ENCODE data around the gene MICALL1.

MICALL1 gene

GRCh38 chr22:37920126-37920525, 14.0 kb downstream of the MICALL1 start:
- Histone ChIP-seq H3K9me3 (ENCODE audit: control insufficient read depth in 2 of 2, low read length in 2 of 2) (no peaks in the 10 kb centered on the region), H3K36me3 (ENCODE audit: control insufficient read depth in 2 of 2, insufficient read depth in 2 of 2, low read length in 2 of 2) (peaks cover 56 to 63% of the 10 kb centered on the region in 2 donors), H3K4me3 (ENCODE audit: low read length in 2 of 2) (no peak overlapping the region), H3K27me3 (ENCODE audit: control insufficient read depth in 1 of 2, insufficient read depth in 2 of 2, low read length in 2 of 2) (no peaks in the 10 kb centered on the region), H3K27ac (ENCODE audit: low read length) (no peak overlapping the region), H3K9ac (ENCODE audit: low read length in 2 of 2) (no peak overlapping the region), H3K4me1 (ENCODE audit: control insufficient read depth, insufficient read depth, low read length) (peaks cover 15% of the 10 kb centered on the region)

GRCh38 chr22:37922191-37922590, 16.1 kb downstream of the MICALL1 start:
- Histone ChIP-seq H3K27me3 (ENCODE audit: control insufficient read depth in 1 of 2, insufficient read depth in 2 of 2, low read length in 2 of 2) (no peaks in the 10 kb centered on the region), H3K4me1 (ENCODE audit: control insufficient read depth, insufficient read depth, low read length) (peaks cover 20% of the 10 kb centered on the region), H3K9me3 (ENCODE audit: control insufficient read depth in 2 of 2, low read length in 2 of 2) (no peaks in the 10 kb centered on the region), H3K9ac (ENCODE audit: low read length in 2 of 2) (no peak overlapping the region), H3K36me3 (ENCODE audit: control insufficient read depth in 2 of 2, insufficient read depth in 2 of 2, low read length in 2 of 2) (peaks cover 62 to 67% of the 10 kb centered on the region in 2 donors), H3K4me3 (ENCODE audit: low read length in 2 of 2) (no peak overlapping the region), H3K27ac (ENCODE audit: low read length) (no peak overlapping the region)

- Histone ChIP-seq H3K4me3 (ENCODE audit: low read length in 2 of 2) (no peak overlapping the region), H3K9ac (ENCODE audit: low read length in 2 of 2) (no peak overlapping the region), H3K36me3 (ENCODE audit: control insufficient read depth in 2 of 2, insufficient read depth in 2 of 2, low read length in 2 of 2) (peaks cover 55 to 59% of the 10 kb centered on the region in 2 donors), H3K9me3 (ENCODE audit: control insufficient read depth in 2 of 2, low read length in 2 of 2) (no peaks in the 10 kb centered on the region), H3K27ac (ENCODE audit: low read length) (peak overlapping the region; percentile 64), H3K4me1 (ENCODE audit: control insufficient read depth, insufficient read depth, low read length) (peaks cover 20% of the 10 kb centered on the region), H3K27me3 (ENCODE audit: control insufficient read depth in 1 of 2, insufficient read depth in 2 of 2, low read length in 2 of 2) (no peaks in the 10 kb centered on the region)
Observed at GRCh38 chr22:37923927-37924326, 17.8 kb downstream of the MICALL1 start.

- no peak overlapping the region for H3K9ac ChIP-seq (ENCODE audit: low read length in 2 of 2)
- no peak overlapping the region for H3K4me3 ChIP-seq (ENCODE audit: low read length in 2 of 2)
- no peaks in the 10 kb centered on the region for H3K9me3 ChIP-seq (ENCODE audit: control insufficient read depth in 2 of 2, low read length in 2 of 2)
- peaks cover 22% of the 10 kb centered on the region for H3K4me1 ChIP-seq (ENCODE audit: control insufficient read depth, insufficient read depth, low read length)
- peaks cover 56 to 60% of the 10 kb centered on the region in 2 donors for H3K36me3 ChIP-seq (ENCODE audit: control insufficient read depth in 2 of 2, insufficient read depth in 2 of 2, low read length in 2 of 2)
- no peaks in the 10 kb centered on the region for H3K27me3 ChIP-seq (ENCODE audit: control insufficient read depth in 1 of 2, insufficient read depth in 2 of 2, low read length in 2 of 2)
- peak overlapping the region; percentile 64 for H3K27ac ChIP-seq (ENCODE audit: low read length)
Observed at GRCh38 chr22:37924386-37925065, 18.4 kb downstream of the MICALL1 start.

GRCh38 chr22:37925330-37925729, 19.2 kb downstream of the MICALL1 start:
- H3K36me3 ChIP-seq (ENCODE audit: control insufficient read depth in 2 of 2, insufficient read depth in 2 of 2, low read length in 2 of 2), result peaks cover 54 to 62% of the 10 kb centered on the region in 2 donors
- H3K27ac ChIP-seq (ENCODE audit: low read length), result peak overlapping the region; percentile 64
- H3K27me3 ChIP-seq (ENCODE audit: control insufficient read depth in 1 of 2, insufficient read depth in 2 of 2, low read length in 2 of 2), result no peaks in the 10 kb centered on the region
- H3K9me3 ChIP-seq (ENCODE audit: control insufficient read depth in 2 of 2, low read length in 2 of 2), result no peaks in the 10 kb centered on the region
- no peak overlapping the region for H3K4me3 ChIP-seq (ENCODE audit: low read length in 2 of 2)
- no peak overlapping the region for H3K9ac ChIP-seq (ENCODE audit: low read length in 2 of 2)
- H3K4me1 ChIP-seq (ENCODE audit: control insufficient read depth, insufficient read depth, low read length), result peaks cover 30% of the 10 kb centered on the region

- Histone ChIP-seq H3K27me3 (ENCODE audit: control insufficient read depth in 1 of 2, insufficient read depth in 2 of 2, low read length in 2 of 2) (no peaks in the 10 kb centered on the region), H3K9me3 (ENCODE audit: control insufficient read depth in 2 of 2, low read length in 2 of 2) (no peaks in the 10 kb centered on the region), H3K36me3 (ENCODE audit: control insufficient read depth in 2 of 2, insufficient read depth in 2 of 2, low read length in 2 of 2) (peaks cover 57 to 65% of the 10 kb centered on the region in 2 donors), H3K4me3 (ENCODE audit: low read length in 2 of 2) (no peak overlapping the region), H3K27ac (ENCODE audit: low read length) (peak overlapping the region; percentile 64), H3K9ac (ENCODE audit: low read length in 2 of 2) (no peak overlapping the region), H3K4me1 (ENCODE audit: control insufficient read depth, insufficient read depth, low read length) (peaks cover 33% of the 10 kb centered on the region)
Observed at GRCh38 chr22:37925767-37926166, 19.7 kb downstream of the MICALL1 start.

GRCh38 chr22:37926358-37926757, 20.3 kb downstream of the MICALL1 start:
- Histone ChIP-seq H3K9ac (ENCODE audit: low read length in 2 of 2) (no peak overlapping the region), H3K27me3 (ENCODE audit: control insufficient read depth in 1 of 2, insufficient read depth in 2 of 2, low read length in 2 of 2) (no peaks in the 10 kb centered on the region), H3K36me3 (ENCODE audit: control insufficient read depth in 2 of 2, insufficient read depth in 2 of 2, low read length in 2 of 2) (peaks cover 54 to 66% of the 10 kb centered on the region in 2 donors), H3K4me3 (ENCODE audit: low read length in 2 of 2) (no peak overlapping the region), H3K9me3 (ENCODE audit: control insufficient read depth in 2 of 2, low read length in 2 of 2) (no peaks in the 10 kb centered on the region), H3K4me1 (ENCODE audit: control insufficient read depth, insufficient read depth, low read length) (peaks cover 36% of the 10 kb centered on the region), H3K27ac (ENCODE audit: low read length) (peak overlapping the region; percentile 37)

- Histone ChIP-seq H3K36me3 (ENCODE audit: control insufficient read depth in 2 of 2, insufficient read depth in 2 of 2, low read length in 2 of 2) (peaks cover 58 to 69% of the 10 kb centered on the region in 2 donors), H3K27ac (ENCODE audit: low read length) (peak overlapping the region; percentile 37), H3K4me1 (ENCODE audit: control insufficient read depth, insufficient read depth, low read length) (peaks cover 34% of the 10 kb centered on the region), H3K9ac (ENCODE audit: low read length in 2 of 2) (no peak overlapping the region), H3K9me3 (ENCODE audit: control insufficient read depth in 2 of 2, low read length in 2 of 2) (no peaks in the 10 kb centered on the region), H3K4me3 (ENCODE audit: low read length in 2 of 2) (no peak overlapping the region), H3K27me3 (ENCODE audit: control insufficient read depth in 1 of 2, insufficient read depth in 2 of 2, low read length in 2 of 2) (no peaks in the 10 kb centered on the region)
Observed at GRCh38 chr22:37926771-37927636, 20.9 kb downstream of the MICALL1 start.

GRCh38 chr22:37927637-37927936, 21.5 kb downstream of the MICALL1 start:
- H3K4me3 ChIP-seq (ENCODE audit: low read length in 2 of 2), result no peak overlapping the region
- no peak overlapping the region for H3K27ac ChIP-seq (ENCODE audit: low read length)
- no peaks in the 10 kb centered on the region for H3K27me3 ChIP-seq (ENCODE audit: control insufficient read depth in 1 of 2, insufficient read depth in 2 of 2, low read length in 2 of 2)
- H3K4me1 ChIP-seq (ENCODE audit: control insufficient read depth, insufficient read depth, low read length), result peaks cover 39% of the 10 kb centered on the region
- peaks cover 62 to 73% of the 10 kb centered on the region in 2 donors for H3K36me3 ChIP-seq (ENCODE audit: control insufficient read depth in 2 of 2, insufficient read depth in 2 of 2, low read length in 2 of 2)
- no peaks in the 10 kb centered on the region for H3K9me3 ChIP-seq (ENCODE audit: control insufficient read depth in 2 of 2, low read length in 2 of 2)
- H3K9ac ChIP-seq (ENCODE audit: low read length in 2 of 2), result no peak overlapping the region

- Histone ChIP-seq H3K9me3 (ENCODE audit: control insufficient read depth in 2 of 2, low read length in 2 of 2) (no peaks in the 10 kb centered on the region), H3K4me1 (ENCODE audit: control insufficient read depth, insufficient read depth, low read length) (peaks cover 52% of the 10 kb centered on the region), H3K36me3 (ENCODE audit: control insufficient read depth in 2 of 2, insufficient read depth in 2 of 2, low read length in 2 of 2) (peaks cover 58 to 64% of the 10 kb centered on the region in 2 donors), H3K27me3 (ENCODE audit: control insufficient read depth in 1 of 2, insufficient read depth in 2 of 2, low read length in 2 of 2) (no peaks in the 10 kb centered on the region), H3K27ac (ENCODE audit: low read length) (peak overlapping the region; percentile 60), H3K4me3 (ENCODE audit: low read length in 2 of 2) (no peak overlapping the region), H3K9ac (ENCODE audit: low read length in 2 of 2) (peak overlapping the region in 1 of 2 donors; percentile 21)
Observed at GRCh38 chr22:37929390-37929789, 23.3 kb downstream of the MICALL1 start.
